IMR-90 (cell line): ENCODE results near the gene FCN1. TPM values are rescaled to one million over a fixed set of nuclear protein-coding genes. Genes with fewer than 3 reads are reported as not detected.

ENCODE experiments used
- ATAC-seq: fragments of 200-7000 bp; cut with Tn5 transposase; 2 replicates; pipeline ENCODE4 v1.9.1; 2020; ENCODE audit warnings: low read depth, mild to moderate bottlenecking, moderate library complexity
- BruUV-seq: library from RNA; stranded (reverse); fragments of 400-500 nt; replicated peaks from 2 replicates; lab custom pipeline; 2021; lab: Mats Ljungman, UMichigan
- CTCF ChIA-PET: fragments of 300-600 bp; formaldehyde crosslinking; extraction: SDS; loops from one replicate; lab custom pipeline; 2021; ENCODE audit warnings: antibody characterized with exemption; lab: Yijun Ruan, JAX
- POLR2A ChIA-PET: fragments of 300-600 bp; sonication (Branson Sonifier 250); formaldehyde crosslinking; loops from one replicate; lab custom pipeline; 2022; ENCODE audit warnings: antibody characterized with exemption; ENCODE audit not compliant: unreplicated experiment; lab: Charles Lee
- DNase-seq: peaks from one replicate; pipeline ENCODE4 v3.0.0; 2013
- H2AFZ ChIP-seq: replicated peaks from 2 replicates; pipeline ENCODE3; 2013; ENCODE audit warnings: low read length, mild to moderate bottlenecking; ENCODE audit not compliant: poor library complexity
- H2AK5ac ChIP-seq: 2 replicates; pipeline ENCODE4 v1.6.1; 2013; ENCODE audit warnings: low read depth, low read length, inconsistent platforms
- H2AK9ac ChIP-seq: replicated peaks from 2 replicates; pipeline ENCODE3; 2013; ENCODE audit warnings: mild to moderate bottlenecking, low read depth, low read length, moderate library complexity; ENCODE audit not compliant: poor library complexity
- H2BK120ac ChIP-seq: 2 replicates; pipeline ENCODE4 v1.6.1; 2013; ENCODE audit warnings: low read depth, low read length, inconsistent platforms
- H2BK15ac ChIP-seq: 3 replicates; pipeline ENCODE4 v1.6.1; 2013; ENCODE audit warnings: low read depth, low read length, inconsistent platforms
- H2BK20ac ChIP-seq: 2 replicates; pipeline ENCODE4 v1.6.1; 2013; ENCODE audit warnings: low read depth, mild to moderate bottlenecking, inconsistent platforms, low read length, moderate library complexity
- H2BK5ac ChIP-seq: 2 replicates; pipeline ENCODE4 v1.6.1; 2013; ENCODE audit warnings: mild to moderate bottlenecking, low read depth, low read length, inconsistent platforms; ENCODE audit not compliant: poor library complexity, severe bottlenecking
- H3K14ac ChIP-seq: replicated peaks from 2 replicates; pipeline ENCODE4 v1.6.1; 2013; ENCODE audit warnings: low read depth, low read length, inconsistent platforms
- H3K18ac ChIP-seq: 2 replicates; pipeline ENCODE4 v1.6.1; 2013; ENCODE audit warnings: low read depth, low read length, control low read depth
- H3K23ac ChIP-seq: 2 replicates; pipeline ENCODE4 v1.6.1; 2013; ENCODE audit warnings: low read depth, low read length, inconsistent platforms
- H3K27ac ChIP-seq: 2 replicates; pipeline ENCODE4 v1.5.1; 2013; ENCODE audit warnings: mild to moderate bottlenecking, control low read depth, low read length; ENCODE audit not compliant: insufficient read depth
- H3K27me3 ChIP-seq: 2 replicates; pipeline ENCODE4 v1.6.1; 2013; ENCODE audit warnings: low read length; ENCODE audit not compliant: control insufficient read depth, insufficient read depth
- H3K36me3 ChIP-seq: 2 replicates; pipeline ENCODE4 v1.6.1; 2013; ENCODE audit warnings: low read length, mixed read lengths; ENCODE audit not compliant: control insufficient read depth, insufficient read depth
- H3K4ac ChIP-seq: 2 replicates; pipeline ENCODE4 v1.6.1; 2013; ENCODE audit warnings: low read depth, low read length, inconsistent platforms
- H3K4me1 ChIP-seq: 2 replicates; pipeline ENCODE4 v1.6.1; 2013; ENCODE audit warnings: low read length, mixed read lengths; ENCODE audit not compliant: control insufficient read depth, insufficient read depth
- H3K4me2 ChIP-seq: 2 replicates; pipeline ENCODE4 v1.6.1; 2013; ENCODE audit warnings: low read depth, mild to moderate bottlenecking, control low read depth, low read length, moderate library complexity
- H3K4me3 ChIP-seq: 2 replicates; pipeline ENCODE4 v1.5.1; 2013; ENCODE audit warnings: low read depth, mild to moderate bottlenecking, control low read depth, low read length, moderate library complexity; ENCODE audit not compliant: insufficient read depth
- H3K56ac ChIP-seq: 2 replicates; pipeline ENCODE4 v1.6.1; 2013; ENCODE audit warnings: low read length, inconsistent platforms; ENCODE audit not compliant: insufficient read depth; ENCODE audit errors: extremely low read depth
- H3K79me1 ChIP-seq, 2 experiments: 2 replicates each; pipeline ENCODE4 v1.6.1; 2013; ENCODE audit warnings: low read length in 2 of 2, inconsistent platforms in 1 of 2, low read depth in 1 of 2
- H3K9ac ChIP-seq: 2 replicates; pipeline ENCODE4 v1.6.1; 2013; ENCODE audit warnings: low read depth, low read length, control low read depth
- H3K9me1 ChIP-seq: 2 replicates; pipeline ENCODE4 v1.6.1; 2013; ENCODE audit warnings: low read length, inconsistent platforms; ENCODE audit not compliant: insufficient read depth
- H3K9me3 ChIP-seq: 2 replicates; pipeline ENCODE4 v1.6.1; 2013; ENCODE audit warnings: low read length; ENCODE audit not compliant: control insufficient read depth, insufficient read depth
- H4K20me1 ChIP-seq: 2 replicates; pipeline ENCODE4 v1.6.1; 2013; ENCODE audit warnings: low read length, inconsistent platforms; ENCODE audit not compliant: insufficient read depth
- H4K5ac ChIP-seq: 2 replicates; pipeline ENCODE4 v1.6.1; 2013; ENCODE audit warnings: mild to moderate bottlenecking, low read depth, low read length, control low read depth
- H4K8ac ChIP-seq, 2 experiments: 2 replicates each; pipeline ENCODE4 v1.6.1; 2013; ENCODE audit warnings: low read depth in 2 of 2, low read length in 2 of 2, control low read depth in 1 of 2, inconsistent platforms in 1 of 2
- H4K91ac ChIP-seq: 2 replicates; pipeline ENCODE4 v1.6.1; 2013; ENCODE audit warnings: low read depth, low read length, inconsistent platforms; ENCODE audit not compliant: insufficient read depth
- BHLHE40 ChIP-seq: fragments of 150-350 bp; IDR thresholded peaks from 2 replicates; pipeline ENCODE4 v1.6.1; 2016; ENCODE audit warnings: mild to moderate bottlenecking, low read depth, low read length
- CEBPB ChIP-seq: IDR thresholded peaks from 2 replicates; pipeline ENCODE4 v1.6.1; 2012; ENCODE audit warnings: low read depth, low read length, improper control_type of control experiment
- CHD1 ChIP-seq: IDR thresholded peaks from 2 replicates; pipeline ENCODE4 v1.6.1; 2012; ENCODE audit warnings: low read depth, low read length, improper control_type of control experiment
- CTCF ChIP-seq: conservative IDR thresholded peaks from 2 replicates; pipeline ENCODE4 v1.5.1; 2012; ENCODE audit warnings: mild to moderate bottlenecking, low read depth, low read length, improper control_type of control experiment
- MAFK ChIP-seq: IDR thresholded peaks from 2 replicates; pipeline ENCODE4 v1.6.1; 2012; ENCODE audit warnings: low read depth, low read length, improper control_type of control experiment
- MXI1 ChIP-seq: IDR thresholded peaks from 2 replicates; pipeline ENCODE4 v1.6.1; 2012; ENCODE audit warnings: low read depth, mild to moderate bottlenecking, low read length, moderate library complexity, borderline replicate concordance
- NFE2L2 ChIP-seq: fragments of 150-350 bp; IDR thresholded peaks from 2 replicates; pipeline ENCODE4 v1.6.1; 2016; ENCODE audit warnings: low read depth, mild to moderate bottlenecking, low read length
- POLR2A ChIP-seq: IDR thresholded peaks from 2 replicates; pipeline ENCODE4 v1.6.1; 2012; ENCODE audit warnings: mild to moderate bottlenecking, low read depth, low read length
- RCOR1 ChIP-seq: IDR thresholded peaks from 2 replicates; pipeline ENCODE4 v1.6.1; 2012; ENCODE audit warnings: mild to moderate bottlenecking, low read length, improper control_type of control experiment; ENCODE audit not compliant: insufficient replicate concordance
- RFX5 ChIP-seq: IDR thresholded peaks from 2 replicates; pipeline ENCODE4 v1.8.0; 2012; ENCODE audit warnings: low read depth, mild to moderate bottlenecking, low read length, moderate library complexity
- USF2 ChIP-seq: fragments of 150-350 bp; IDR thresholded peaks from 2 replicates; pipeline ENCODE4 v1.6.1; 2017; ENCODE audit warnings: mild to moderate bottlenecking, antibody characterized with exemption, low read length, low read depth
- WGBS, 2 experiments: methylation state at CpG; one replicate each; pipeline versions ENCODE4 v1.1.5 to v1.1.7; 2013; ENCODE audit warnings: missing lambda C conversion rate in 2 of 2; ENCODE audit not compliant: insufficient read length in 1 of 2; ENCODE audit errors: extremely low coverage in 2 of 2; 5-methylcytosine and 5-hydroxymethylcytosine counted together
- dilution Hi-C: fragments of 300-500 bp; cut with HindIII; formaldehyde crosslinking; loops from one replicate; pipeline ENCODE4 v1.14.3; 2018; ENCODE audit warnings: low sequenced_read_pairs; ENCODE audit not compliant: unreplicated experiment
- in situ Hi-C: fragments of 300-500 bp; cut with MboI; formaldehyde crosslinking; loops from 3 replicates; pipeline ENCODE4 v1.14.3; 2019; ENCODE audit warnings: low sequenced_read_pairs, inconsistent platforms, mixed read lengths
- intact Hi-C: fragments of 100-400 bp; cut with micrococcal nuclease; formaldehyde crosslinking; loops from 2 replicates; pipeline ENCODE4 v1.10.0; 2022
- polyA plus RNA-seq, 3 experiments: library from polyadenylated mRNA; depleted of rRNA; stranded (reverse); fragments of >200 nt; gene quantifications; 2 replicates each; pipeline ENCODE4 v1.2.3, GENCODE V29; 2012; ENCODE audit warnings: low replicate concordance in 1 of 3
- total RNA-seq: library from RNA; depleted of rRNA; stranded (reverse); fragments of >200 nt; gene quantifications from 2 replicates; pipeline ENCODE4 v1.2.3, GENCODE V29; 2012
- TF ChIP-seq, protein P1 (sequence below): fragments of 150-350 bp; IDR thresholded peaks from 2 replicates; pipeline ENCODE4 v1.6.1; 2016; ENCODE audit warnings: low read depth, mild to moderate bottlenecking, low read length, moderate library complexity, borderline replicate concordance

Gene FCN1
- total and polyA plus RNA-seq, 2 of the 4 experiments (the other 2 are of a cell fraction): not detected

- TF ChIP-seq RCOR1: no peak
- TF ChIP-seq POLR2A: no peak
These were observed 4.6 kb upstream of the FCN1 start (continued) for GRCh38 chr9:134922066-134922931.

GRCh38 chr9:134919303-134919702 lies 1.6 kb upstream of the FCN1 start:
- dilution Hi-C loops: no loop called here
- H2BK120ac ChIP-seq: no peak overlapping the region
- H3K4me2 ChIP-seq: no peak overlapping the region
- peaks cover 2% of the 10 kb centered on the region; the same call in 1 of the 2 replicates for H3K4me1 ChIP-seq
- H3K9ac ChIP-seq: no peak overlapping the region
- no peaks in the 10 kb centered on the region for H3K36me3 ChIP-seq
- ATAC-seq (no peak), DNase-seq (no peak)
- H3K4ac ChIP-seq: no peak overlapping the region
- H3K27ac ChIP-seq: no peak overlapping the region
- no peak overlapping the region for H2BK15ac ChIP-seq
- H2AFZ ChIP-seq: no peak overlapping the region
- H4K8ac ChIP-seq: no peak overlapping the region
- H2AK9ac ChIP-seq: no peak overlapping the region
- H2BK20ac ChIP-seq: no peak overlapping the region
- no peak overlapping the region for H3K18ac ChIP-seq
- H3K9me1 ChIP-seq: no peaks in the 10 kb centered on the region
- no peak overlapping the region for H2BK5ac ChIP-seq
- H4K20me1 ChIP-seq: no peaks in the 10 kb centered on the region
- H3K14ac ChIP-seq: no peak overlapping the region
- no peak overlapping the region for H3K4me3 ChIP-seq
- WGBS, 2 experiments: 80% methylated on average over 1 of the region's 3 CpGs; no CpG with 5 or more reads in 1 of the 2 experiments
- intact Hi-C loops: no loop called here
- no TSS peak for BruUV-seq
- peaks cover 3% of the 10 kb centered on the region; the same call in 1 of the 2 replicates for H3K9me3 ChIP-seq
- ChIA-PET CTCF (no interaction called here), POLR2A (no interaction called here)
- no peak overlapping the region for H4K5ac ChIP-seq
- H3K56ac ChIP-seq: no peak overlapping the region
- H4K91ac ChIP-seq: no peak overlapping the region
- no peak overlapping the region for H2AK5ac ChIP-seq
- no peaks in the 10 kb centered on the region for H3K79me1 ChIP-seq
- in situ Hi-C loops: no loop called here
- peaks cover 18% of the 10 kb centered on the region; the same call in 1 of the 2 replicates for H3K27me3 ChIP-seq
- no peak overlapping the region for H3K23ac ChIP-seq
- TF ChIP-seq USF2 (no peak), MAFK (no peak), RFX5 (no peak), RCOR1 (no peak), BHLHE40 (no peak), CEBPB (no peak), CHD1 (no peak), CTCF (no peak), MXI1 (no peak), NFE2L2 (no peak), POLR2A (no peak)
- TF ChIP-seq, protein P1, sequence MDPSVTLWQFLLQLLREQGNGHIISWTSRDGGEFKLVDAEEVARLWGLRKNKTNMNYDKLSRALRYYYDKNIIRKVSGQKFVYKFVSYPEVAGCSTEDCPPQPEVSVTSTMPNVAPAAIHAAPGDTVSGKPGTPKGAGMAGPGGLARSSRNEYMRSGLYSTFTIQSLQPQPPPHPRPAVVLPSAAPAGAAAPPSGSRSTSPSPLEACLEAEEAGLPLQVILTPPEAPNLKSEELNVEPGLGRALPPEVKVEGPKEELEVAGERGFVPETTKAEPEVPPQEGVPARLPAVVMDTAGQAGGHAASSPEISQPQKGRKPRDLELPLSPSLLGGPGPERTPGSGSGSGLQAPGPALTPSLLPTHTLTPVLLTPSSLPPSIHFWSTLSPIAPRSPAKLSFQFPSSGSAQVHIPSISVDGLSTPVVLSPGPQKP: no peak
